Mesodermal cell (in vitro differentiated cells): ENCODE measurements around the gene COX5B.
"Not testable (repeated sequence)": the region's sequence is repeated elsewhere in the genome, so short reads cannot be mapped to it uniquely, and the experiment has no call there.

ENCODE experiments used
- H3K27ac ChIP-seq: 2 replicates; pipeline ENCODE4 v1.7.0; 2013; ENCODE audit warnings: mild to moderate bottlenecking, low read depth, low read length, moderate library complexity; ENCODE audit not compliant: severe bottlenecking
- H3K36me3 ChIP-seq: 2 replicates; pipeline ENCODE4 v1.7.1; 2013; ENCODE audit warnings: mild to moderate bottlenecking, low read length, moderate library complexity; ENCODE audit not compliant: control insufficient read depth, insufficient read depth
- H3K4me1 ChIP-seq: one replicate; pipeline ENCODE4 v1.7.1; 2013; ENCODE audit warnings: mild to moderate bottlenecking, low read length; ENCODE audit not compliant: insufficient read depth, control insufficient read depth, poor library complexity, severe bottlenecking
- H3K4me3 ChIP-seq: 2 replicates; pipeline ENCODE4 v1.7.0; 2013; ENCODE audit warnings: low read length, control low read depth, mild to moderate bottlenecking; ENCODE audit not compliant: insufficient read depth, poor library complexity, severe bottlenecking; ENCODE audit errors: extremely low read depth
- H3K9me3 ChIP-seq: 2 replicates; pipeline ENCODE4 v1.7.1; 2013; ENCODE audit warnings: mild to moderate bottlenecking, low read length, moderate library complexity; ENCODE audit not compliant: control insufficient read depth
- WGBS, 2 experiments: methylation state at CpG; one replicate each; pipeline ENCODE4 v1.1.5; 2013; ENCODE audit warnings: missing lambda C conversion rate in 2 of 2; ENCODE audit not compliant: insufficient coverage in 2 of 2; 5-methylcytosine and 5-hydroxymethylcytosine counted together

Gene COX5B

GRCh38 chr2:97673915-97674283 is 28.0 kb downstream of the COX5B start:
- Histone ChIP-seq H3K4me1 (no peaks in the 10 kb centered on the region), H3K4me3 (no peak overlapping the region), H3K36me3 (no peaks in the 10 kb centered on the region), H3K9me3 (no peaks in the 10 kb centered on the region), H3K27ac (no peak overlapping the region)
- 91 to 94% methylated on average over 7 to 8 of the region's 8 CpGs for WGBS, 2 experiments

- H3K4me1 ChIP-seq = no peaks in the 10 kb centered on the region
- H3K36me3 ChIP-seq = no peaks in the 10 kb centered on the region
- no peak overlapping the region for H3K4me3 ChIP-seq
- no peaks in the 10 kb centered on the region for H3K9me3 ChIP-seq
- no peak overlapping the region for H3K27ac ChIP-seq
- WGBS, 2 experiments = 64 to 83% methylated on average over 4 of the region's 5 CpGs
Observed at GRCh38 chr2:97675430-97676113, 29.7 kb downstream of the COX5B start.

- no peaks in the 10 kb centered on the region for H3K9me3 ChIP-seq
- no peak overlapping the region for H3K27ac ChIP-seq
- H3K36me3 ChIP-seq = no peaks in the 10 kb centered on the region
- H3K4me3 ChIP-seq = no peak overlapping the region
- H3K4me1 ChIP-seq = no peaks in the 10 kb centered on the region
- 90 to 100% methylated on average over 1 of the region's 1 CpG for WGBS, 2 experiments
Observed at GRCh38 chr2:97676620-97677019, 30.8 kb downstream of the COX5B start.

GRCh38 chr2:97677480-97677879 is 31.6 kb downstream of the COX5B start:
- Histone ChIP-seq H3K9me3 (no peaks in the 10 kb centered on the region), H3K4me1 (no peaks in the 10 kb centered on the region), H3K4me3 (no peak overlapping the region), H3K27ac (no peak overlapping the region), H3K36me3 (no peaks in the 10 kb centered on the region)
- WGBS, 2 experiments = no CpG with 5 or more reads among the region's 2 CpGs

GRCh38 chr2:97678298-97678697 is 32.4 kb downstream of the COX5B start:
- H3K36me3 ChIP-seq = no peaks in the 10 kb centered on the region
- no CpG with 5 or more reads among the region's 1 CpG for WGBS, 2 experiments
- no peaks in the 10 kb centered on the region for H3K9me3 ChIP-seq
- no peak overlapping the region for H3K27ac ChIP-seq
- H3K4me1 ChIP-seq = no peaks in the 10 kb centered on the region
- H3K4me3 ChIP-seq = no peak overlapping the region

- WGBS, 2 experiments = 92 to 100% methylated on average over 1 of the region's 3 CpGs
- not testable (repeated sequence) for H3K4me1 ChIP-seq, H3K27ac ChIP-seq, H3K9me3 ChIP-seq, H3K4me3 ChIP-seq, H3K36me3 ChIP-seq
Observed at GRCh38 chr2:97687235-97687634, 41.4 kb downstream of the COX5B start.

- Histone ChIP-seq H3K4me3 (no peak overlapping the region), H3K27ac (no peak overlapping the region), H3K36me3 (no peaks in the 10 kb centered on the region), H3K9me3 (peaks cover 4% of the 10 kb centered on the region), H3K4me1 (no peaks in the 10 kb centered on the region)
- WGBS, 2 experiments = 89 to 90% methylated on average over 9 of the region's 11 CpGs
Observed at GRCh38 chr2:97688062-97688827, 42.4 kb downstream of the COX5B start.

- Histone ChIP-seq H3K4me1 (no peaks in the 10 kb centered on the region), H3K27ac (no peak overlapping the region), H3K36me3 (no peaks in the 10 kb centered on the region), H3K9me3 (no peaks in the 10 kb centered on the region), H3K4me3 (no peak overlapping the region)
- 8 to 50% methylated on average over 2 of the region's 6 CpGs for WGBS, 2 experiments
Observed at GRCh38 chr2:97691166-97691565, 45.3 kb downstream of the COX5B start.

GRCh38 chr2:97693476-97693875 is 47.6 kb downstream of the COX5B start:
- no peaks in the 10 kb centered on the region for H3K36me3 ChIP-seq
- no peak overlapping the region for H3K27ac ChIP-seq
- H3K4me3 ChIP-seq = no peak overlapping the region
- no peaks in the 10 kb centered on the region for H3K9me3 ChIP-seq
- peaks cover 5% of the 10 kb centered on the region for H3K4me1 ChIP-seq

GRCh38 chr2:97695744-97696143 is 49.9 kb downstream of the COX5B start:
- no peak overlapping the region for H3K27ac ChIP-seq
- H3K9me3 ChIP-seq = no peaks in the 10 kb centered on the region
- H3K4me3 ChIP-seq = no peak overlapping the region
- no peaks in the 10 kb centered on the region for H3K36me3 ChIP-seq
- peaks cover 11% of the 10 kb centered on the region for H3K4me1 ChIP-seq
- 94 to 100% methylated on average over 2 to 4 of the region's 5 CpGs for WGBS, 2 experiments
